ENCODE measurements around the gene TLN1. TPM values are rescaled to one million over a fixed set of nuclear protein-coding genes. Genes with fewer than 3 reads are reported as not detected.

TLN1 gene
- total RNA-seq, 2 experiments from 2014 or later, result 149 to 151 TPM

- peak overlapping the region; percentile 85 for H3K27ac Mint-ChIP-seq
- no peaks in the 10 kb centered on the region for H3K27me3 Mint-ChIP-seq
- peaks cover 55% of the 10 kb centered on the region for H3K4me1 ChIP-seq (ENCODE audit: insufficient read depth, low read length)
- POLR2A ChIA-PET, result interaction anchor here (1.0 to 2.7 kb wide), 10 partner anchors 10 to 84 kb away, joined by 4 to 27 read pairs (median 10); partner anchors contain the start of genes CREB3, RGP1, SIT1 and TLN1
- intact Hi-C loops (cut with DNase I, micrococcal nuclease), result no loop called here
- peaks cover 13% of the 10 kb centered on the region for H3K36me3 Mint-ChIP-seq (ENCODE audit: low read depth)
- H3K36me3 ChIP-seq (ENCODE audit: insufficient read depth, low read length), result peaks cover 10% of the 10 kb centered on the region
- CTCF ChIA-PET, result interaction anchor here (1.1 to 1.9 kb wide), 5 partner anchors 10 to 62 kb away, joined by 3 to 10 read pairs (median 4); no protein-coding TSS in a partner anchor
- no peak for TF ChIP-seq CTCF (IDR thresholded peaks at IDR 0.05)
- no peaks in the 10 kb centered on the region for H3K27me3 ChIP-seq (ENCODE audit: control insufficient read depth in 1 of 2, insufficient read depth in 2 of 2, low read length in 2 of 2)
- H3K9me3 ChIP-seq (ENCODE audit: control insufficient read depth in 1 of 2, insufficient read depth in 1 of 2, low read length in 2 of 2), result no peaks in the 10 kb centered on the region
- peak overlapping the region; percentile 61 for H3K4me3 ChIP-seq (ENCODE audit: low read length)
- no peaks in the 10 kb centered on the region for H3K9me3 Mint-ChIP-seq
- peak overlapping the region; percentile 85 for H3K4me3 Mint-ChIP-seq
- no peak for DNase-seq
- peaks cover 64% of the 10 kb centered on the region for H3K4me1 Mint-ChIP-seq (ENCODE audit: low read depth)
- H3K27ac ChIP-seq (ENCODE audit: low read depth in 1 of 2, low read length in 2 of 2), result peak overlapping the region in 1 of 2 donors; percentile 50
- no peak for ATAC-seq (ENCODE audit: poor library complexity)
These were observed 66.5 kb downstream of the TLN1 start for GRCh38 chr9:35665471-35665818.

DNA sequence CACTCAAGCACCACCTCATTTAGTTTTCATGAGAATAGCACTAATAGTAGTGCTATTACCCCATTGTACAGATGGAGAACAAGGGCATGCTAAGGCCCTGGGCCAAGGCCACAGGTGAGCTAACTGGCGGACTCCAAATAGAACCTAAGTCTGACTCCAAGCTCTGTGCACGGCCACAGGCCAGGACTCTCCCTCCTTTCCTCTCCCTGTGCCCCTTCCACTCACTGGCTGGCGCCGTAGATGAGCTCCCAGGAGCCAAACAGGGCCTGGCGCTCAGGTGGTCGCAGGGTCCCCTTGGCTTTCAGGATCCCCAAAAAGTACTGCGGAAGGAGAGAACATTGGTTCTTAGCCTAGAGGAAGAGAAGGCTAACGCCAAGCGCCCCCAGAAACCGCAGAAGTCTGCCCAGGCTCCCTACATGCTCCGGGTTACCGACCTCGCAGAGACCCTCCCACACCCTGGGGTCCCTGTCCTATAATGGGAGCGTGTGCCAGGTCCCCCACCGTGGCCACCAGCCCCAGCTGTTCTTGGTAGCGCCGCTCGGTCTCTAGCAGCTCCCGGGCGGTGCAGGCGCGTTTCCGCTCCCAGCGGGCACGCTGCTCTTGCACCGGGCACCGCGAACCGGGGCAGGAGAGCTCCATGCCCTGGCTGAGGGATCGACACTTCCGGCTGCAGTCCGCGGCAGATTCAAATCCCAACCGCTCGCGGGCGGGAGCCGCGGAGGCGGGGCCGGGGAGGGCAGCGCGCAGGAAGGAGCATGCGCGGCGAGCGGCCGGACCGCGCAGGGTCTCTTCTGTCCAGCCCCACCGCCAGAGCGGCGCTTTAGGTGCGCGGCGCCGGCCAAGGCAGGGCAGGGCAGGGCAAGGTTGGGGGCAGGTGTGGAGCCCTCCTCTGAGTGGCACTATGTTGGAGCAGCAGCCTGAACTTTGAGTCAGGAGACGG lies 67.2 kb downstream of the TLN1 start, which contains the start of gene ARHGEF39:
ARHGEF39 (minus strand) TSS at position 665 of the 940 bp plus-strand sequence; CDS start at position 639, 26 bp downstream.
- no peaks in the 10 kb centered on the region for H3K9me3 ChIP-seq (ENCODE audit: control insufficient read depth in 1 of 2, insufficient read depth in 1 of 2, low read length in 2 of 2)
- Mint-ChIP-seq H3K27me3 (no peaks in the 10 kb centered on the region), H3K9me3 (no peaks in the 10 kb centered on the region), H3K4me1 (ENCODE audit: low read depth) (peaks cover 71% of the 10 kb centered on the region), H3K27ac (peak within 1 kb of the TSS; percentile 85), H3K36me3 (ENCODE audit: low read depth) (peaks cover 19% of the 10 kb centered on the region), H3K4me3 (peak within 1 kb of the TSS; percentile 85)
- CTCF ChIA-PET, result interaction anchor here (1.1 to 1.9 kb wide), 9 partner anchors 11 to 64 kb away, joined by 3 to 10 read pairs (median 4); no protein-coding TSS in a partner anchor
- ATAC-seq (ENCODE audit: poor library complexity), result peak; percentile 74
- intact Hi-C loops (cut with DNase I, micrococcal nuclease), result no loop called here
- DNase-seq, result peak in 12 of 14 experiments; percentile 35 to 84 (median 55)
- peak within 1 kb of the TSS; percentile 61 for H3K4me3 ChIP-seq (ENCODE audit: low read length)
- H3K36me3 ChIP-seq (ENCODE audit: insufficient read depth, low read length), result peaks cover 16% of the 10 kb centered on the region
- peak within 1 kb of the TSS; percentile 31 to 50 for H3K27ac ChIP-seq (ENCODE audit: low read depth in 1 of 2, low read length in 2 of 2)
- H3K4me1 ChIP-seq (ENCODE audit: insufficient read depth, low read length), result peaks cover 61% of the 10 kb centered on the region
- H3K27me3 ChIP-seq (ENCODE audit: control insufficient read depth in 1 of 2, insufficient read depth in 2 of 2, low read length in 2 of 2), result no peaks in the 10 kb centered on the region
- no peak for TF ChIP-seq CTCF (IDR thresholded peaks at IDR 0.05)
- POLR2A ChIA-PET, result interaction anchor here (1.1 to 2.7 kb wide), 11 partner anchors 9 to 85 kb away, joined by 3 to 27 read pairs (median 10); partner anchors contain the start of genes CREB3, RGP1, SIT1 and TLN1

DNA sequence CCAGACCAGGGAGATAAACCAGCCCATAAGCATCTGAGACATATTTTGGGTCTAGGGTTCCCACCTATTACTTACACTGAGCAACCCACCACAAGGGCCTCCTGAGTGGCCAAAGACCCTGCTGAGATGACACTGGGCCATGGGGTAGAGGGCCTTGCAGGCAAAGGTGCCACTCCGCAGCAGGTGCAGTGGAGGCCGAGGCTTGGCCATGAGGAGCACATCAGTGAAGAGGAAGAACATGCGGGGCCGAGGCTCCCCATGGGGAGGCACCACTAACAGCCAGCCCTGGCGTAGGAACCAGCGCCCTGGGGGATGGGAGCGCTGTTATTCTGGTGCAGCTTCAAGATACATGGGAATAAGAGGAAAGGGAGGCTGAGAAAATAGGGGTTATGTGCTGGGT lies 69.6 kb downstream of the TLN1 start:
- DNase-seq (no peak), ATAC-seq (ENCODE audit: poor library complexity) (no peak)
- Mint-ChIP-seq H3K27me3 (peaks cover 7% of the 10 kb centered on the region), H3K4me3 (peak overlapping the region; percentile 89), H3K4me1 (ENCODE audit: low read depth) (peaks cover 88% of the 10 kb centered on the region), H3K9me3 (peaks cover 3% of the 10 kb centered on the region), H3K36me3 (ENCODE audit: low read depth) (peaks cover 43% of the 10 kb centered on the region), H3K27ac (peak overlapping the region; percentile 85)
- Histone ChIP-seq H3K4me3 (ENCODE audit: low read length) (no peak overlapping the region), H3K36me3 (ENCODE audit: insufficient read depth, low read length) (peaks cover 16% of the 10 kb centered on the region), H3K4me1 (ENCODE audit: insufficient read depth, low read length) (peaks cover 79% of the 10 kb centered on the region), H3K27ac (ENCODE audit: low read depth in 1 of 2, low read length in 2 of 2) (peak overlapping the region; percentile 5 to 56), H3K27me3 (ENCODE audit: control insufficient read depth in 1 of 2, insufficient read depth in 2 of 2, low read length in 2 of 2) (no peaks in the 10 kb centered on the region), H3K9me3 (ENCODE audit: control insufficient read depth in 1 of 2, insufficient read depth in 1 of 2, low read length in 2 of 2) (peaks cover 0 to 4% of the 10 kb centered on the region in 2 experiments)
- ChIA-PET CTCF (interaction anchor here (1.2 to 6.2 kb wide), 4 partner anchors 15 to 59 kb away, joined by 3 to 94 read pairs (median 4); partner anchors contain the start of gene SIT1), POLR2A (interaction anchor here (0.8 to 3.4 kb wide), 5 partner anchors 13 to 70 kb away, joined by 3 to 13 read pairs (median 7); partner anchors contain the start of genes CREB3, TLN1 and TPM2)
- TF ChIP-seq CTCF (IDR thresholded peaks at IDR 0.05), result no peak
- intact Hi-C loops (cut with DNase I, micrococcal nuclease), result no loop called here
